GM12878 (cell line): ENCODE data around the gene DUSP22. TPM values are rescaled to one million over a fixed set of nuclear protein-coding genes. Genes with fewer than 3 reads are reported as not detected.

ENCODE experiments used
- CUX1 ChIP-seq: IDR thresholded peaks from 2 replicates; pipeline ENCODE4 v1.6.1; 2012; ENCODE audit warnings: improper control_type of control experiment, low read depth, low read length; ENCODE audit not compliant: insufficient replicate concordance
- ELK1 ChIP-seq: IDR thresholded peaks from 2 replicates; pipeline ENCODE4 v1.6.1; 2012; ENCODE audit warnings: low read depth, low read length, improper control_type of control experiment
- NRF1 ChIP-seq: conservative IDR thresholded peaks from 2 replicates; pipeline ENCODE4 v1.6.1; 2011; ENCODE audit warnings: mild to moderate bottlenecking, low read depth, low read length, improper control_type of control experiment
- PKNOX1 ChIP-seq: fragments of 450-650 bp; IDR thresholded peaks from 2 replicates; pipeline ENCODE4 v1.6.1; 2016; ENCODE audit warnings: mild to moderate bottlenecking
- PRDM15 ChIP-seq: fragments of 450-650 bp; formaldehyde crosslinking; IDR thresholded peaks from 2 replicates; pipeline ENCODE4 v1.4.0; 2020; ENCODE audit warnings: mild to moderate bottlenecking, moderate library complexity
- REST ChIP-seq: IDR thresholded peaks from 2 replicates; pipeline ENCODE4 v1.6.1; 2012; ENCODE audit warnings: mild to moderate bottlenecking, low read depth, low read length
- SMC3 ChIP-seq: IDR thresholded peaks from 2 replicates; pipeline ENCODE4 v1.6.1; 2011; ENCODE audit warnings: low read length, improper control_type of control experiment, borderline replicate concordance
- ZNF274 ChIP-seq: IDR thresholded peaks from one replicate; pipeline ENCODE4 v1.8.0; 2011; ENCODE audit not compliant: insufficient read length, insufficient read depth
- ZZZ3 ChIP-seq: IDR thresholded peaks from 2 replicates; pipeline ENCODE4 v1.6.1; 2011; ENCODE audit warnings: low read depth; ENCODE audit not compliant: control insufficient read depth, insufficient read length
- polyA plus RNA-seq, 11 experiments: library from polyadenylated mRNA; depleted of rRNA in 4 of 11; unstranded in 6 of 11; stranded (reverse) in 5 of 11; fragments of >200 nt; fragmentation: Nextera tagmentation in 4 of 11; fragmentation: Illumina TruSeq in 1 of 11; extraction: Ambion mirVana in 4 of 11; extraction: Trizol in 1 of 11; gene quantifications; 1 replicate in 1 of 11; 2 replicates in 10 of 11; pipeline versions ENCODE4 v1.2.1 to v1.2.3, GENCODE V29; 2011 to 2016; ENCODE audit warnings: inconsistent platforms in 2 of 11, missing spikeins in 2 of 11, low read depth in 1 of 11
- total RNA-seq, 4 experiments: library from RNA; depleted of rRNA in 3 of 4; stranded (reverse); fragments of >200 nt in 3 of 4; fragmentation: Illumina TruSeq in 1 of 4; extraction: Trizol in 1 of 4; gene quantifications; 2 replicates each; pipeline versions ENCODE4 v1.2.1 to v1.2.3, GENCODE V29; 2013 to 2021

The DUSP22 gene
- total and polyA plus RNA-seq, 10 of the 15 experiments (the other 5 are each of a cell fraction or from before 2014, with no cell fraction given) = 78.9 to 156 (median 107) TPM

GRCh38 chr6:315921-316752 is 23.9 kb downstream of the DUSP22 start (continued):
- TF ChIP-seq ZZZ3 = no peak
- TF ChIP-seq ELK1 = no peak
- TF ChIP-seq ZNF274 = no peak
- peak; percentile 20; the same call in 1 of the 2 replicates for TF ChIP-seq PKNOX1
- 0 out of 2 replicates have a peak, but pooled peaks have one; percentile 10 for TF ChIP-seq SMC3
- TF ChIP-seq CUX1 = peak; percentile 90
- TF ChIP-seq PRDM15 = no peak
- no peak for TF ChIP-seq REST
- no peak for TF ChIP-seq NRF1
